T-cell (primary cell): ENCODE measurements around the gene TTBK1. TPM values are rescaled to one million over a fixed set of nuclear protein-coding genes. Genes with fewer than 3 reads are reported as not detected.
A peak's percentile ranks its signal among the peaks of the same experiment; 100 is the strongest.

Experiments used
- ATAC-seq, 4 experiments: fragments of 200-7000 bp in 3 of 4; fragments of 150-1000 bp in 1 of 4; cut with Tn5 transposase; replicated peaks in 1 of 4; 1 replicate in 3 of 4; 2 replicates in 1 of 4; pipeline ENCODE4 v1.10.0; 2021; ENCODE audit warnings: moderate library complexity in 3 of 4, mild to moderate bottlenecking in 2 of 4, moderate number of reproducible peaks in 1 of 4
- CTCF ChIA-PET, 2 donors: fragments of 300-600 bp; sonication (Branson Sonifier 250); formaldehyde crosslinking; loops; one replicate each; lab custom pipeline; 2022; ENCODE audit warnings: antibody characterized with exemption in 2 of 2; lab: Charles Lee
- POLR2A ChIA-PET, 2 donors: fragments of 300-600 bp; sonication (Branson Sonifier 250); formaldehyde crosslinking; loops; one replicate each; lab custom pipeline; 2022; ENCODE audit warnings: antibody characterized with exemption in 2 of 2; lab: Charles Lee
- DNase-seq, 35 experiments: peaks; one replicate each; pipeline versions ENCODE4 v3.0.0 to v3.0.0-alpha.2; 2013 to 2023
- H3K27ac ChIP-seq: one replicate; pipeline ENCODE4 v1.5.1; 2013; ENCODE audit warnings: low read length
- H3K27me3 ChIP-seq, 2 experiments: replicated peaks in 1 of 2; 1 replicate in 1 of 2; 2 replicates in 1 of 2; pipeline versions ENCODE4 v1.6.1 to v1.7.0; 2013; ENCODE audit warnings: low read length in 1 of 2, mixed read lengths in 1 of 2; ENCODE audit not compliant: control insufficient read depth in 2 of 2, insufficient read depth in 2 of 2; ENCODE audit errors: extremely low read depth in 1 of 2
- H3K36me3 ChIP-seq, 2 donors: 1 replicate in 1 of 2; 2 replicates in 1 of 2; pipeline versions ENCODE4 v1.6.1 to v1.7.0; 2013; ENCODE audit warnings: low read length in 1 of 2; ENCODE audit not compliant: control insufficient read depth in 2 of 2, insufficient read depth in 1 of 2; ENCODE audit errors: extremely low read depth in 1 of 2
- H3K4me1 ChIP-seq, 2 experiments: 1 replicate in 1 of 2; 2 replicates in 1 of 2; pipeline versions ENCODE4 v1.6.1 to v1.7.0; 2013; ENCODE audit warnings: low read length in 2 of 2, mixed read lengths in 1 of 2; ENCODE audit not compliant: insufficient read depth in 2 of 2, control insufficient read depth in 1 of 2; ENCODE audit errors: extremely low read depth in 1 of 2
- H3K4me3 ChIP-seq, 2 donors: 1 replicate in 1 of 2; 2 replicates in 1 of 2; pipeline versions ENCODE4 v1.5.1 to v1.7.0; 2013; ENCODE audit warnings: mild to moderate bottlenecking in 2 of 2, low read length in 1 of 2, moderate library complexity in 1 of 2; ENCODE audit not compliant: control insufficient read depth in 1 of 2; ENCODE audit errors: extremely low read depth in 1 of 2
- H3K9me3 ChIP-seq: 2 replicates; pipeline ENCODE4 v1.7.0; 2013
- H3K27ac Mint-ChIP-seq, 2 donors: one replicate each; pipeline ENCODE4 v1.8.0; 2020 to 2021; ENCODE audit warnings: mild to moderate bottlenecking in 2 of 2, mixed read lengths in 2 of 2
- H3K27me3 Mint-ChIP-seq, 2 donors: one replicate each; pipeline ENCODE4 v1.8.0; 2021 to 2022; ENCODE audit warnings: mixed read lengths in 2 of 2
- H3K36me3 Mint-ChIP-seq: one replicate; pipeline ENCODE4 v1.8.0; 2021; ENCODE audit warnings: mixed read lengths
- H3K4me1 Mint-ChIP-seq, 3 donors: one replicate each; pipeline ENCODE4 v1.8.0; 2020 to 2022; ENCODE audit warnings: mixed read lengths in 3 of 3, mild to moderate bottlenecking in 1 of 3
- H3K4me3 Mint-ChIP-seq, 3 donors: one replicate each; pipeline ENCODE4 v1.8.0; 2020 to 2022; ENCODE audit warnings: mild to moderate bottlenecking in 3 of 3, mixed read lengths in 3 of 3, moderate library complexity in 3 of 3
- H3K9me3 Mint-ChIP-seq, 3 donors: one replicate each; pipeline ENCODE4 v1.8.0; 2020 to 2022; ENCODE audit warnings: mixed read lengths in 3 of 3
- WGBS: methylation state at CpG from one replicate; pipeline ENCODE4 v1.1.5; 2013; ENCODE audit warnings: missing lambda C conversion rate; ENCODE audit not compliant: insufficient coverage; 5-methylcytosine and 5-hydroxymethylcytosine counted together
- total RNA-seq, 35 experiments: library from RNA in 6 of 35; stranded (reverse) in 6 of 35; fragments of 120-200 nt in 1 of 35; gene quantifications; one replicate each; pipeline versions ENCODE4 v1.2.1 to v1.2.4 and lab custom pipeline; 2013 to 2026

Gene TTBK1
- total RNA-seq, 5 donors from 2014 or later (not counting 1 experiment from before 2014, with no cell fraction given), result 0.03 to 0.07 TPM; not detected in 3

GRCh38 chr6:43220439-43220951 lies 22.8 kb upstream of the TTBK1 start:
- ChIA-PET CTCF (interaction anchor here in 1 of 2 donors (0.5 to 1.4 kb wide), 2 partner anchors 9 to 106 kb away, joined by 3 to 4 read pairs; partner anchors contain the start of gene DNPH1), POLR2A (interaction anchor here in 1 of 2 donors (0.5 to 0.6 kb wide), 2 partner anchors 41 to 211 kb away, joined by 3 read pairs; no protein-coding TSS in a partner anchor)
- 94% methylated on average over 11 of the region's 16 CpGs for WGBS
- Histone ChIP-seq H3K4me1 (peaks cover 6 to 41% of the 10 kb centered on the region in 2 experiments), H3K27me3 (no peaks in the 10 kb centered on the region), H3K4me3 (no peak overlapping the region), H3K9me3 (no peaks in the 10 kb centered on the region), H3K27ac (no peak overlapping the region), H3K36me3 (peaks cover 9 to 42% of the 10 kb centered on the region in 2 donors)
- Mint-ChIP-seq H3K4me1 (peaks cover 30 to 48% (median 43%) of the 10 kb centered on the region in 3 donors), H3K4me3 (no peak overlapping the region), H3K9me3 (no peaks in the 10 kb centered on the region), H3K27me3 (no peaks in the 10 kb centered on the region), H3K36me3 (peaks cover 31% of the 10 kb centered on the region), H3K27ac (peak overlapping the region in 1 of 2 donors; percentile 66)
- DNase-seq (no peak), ATAC-seq (no peak)

DNA sequence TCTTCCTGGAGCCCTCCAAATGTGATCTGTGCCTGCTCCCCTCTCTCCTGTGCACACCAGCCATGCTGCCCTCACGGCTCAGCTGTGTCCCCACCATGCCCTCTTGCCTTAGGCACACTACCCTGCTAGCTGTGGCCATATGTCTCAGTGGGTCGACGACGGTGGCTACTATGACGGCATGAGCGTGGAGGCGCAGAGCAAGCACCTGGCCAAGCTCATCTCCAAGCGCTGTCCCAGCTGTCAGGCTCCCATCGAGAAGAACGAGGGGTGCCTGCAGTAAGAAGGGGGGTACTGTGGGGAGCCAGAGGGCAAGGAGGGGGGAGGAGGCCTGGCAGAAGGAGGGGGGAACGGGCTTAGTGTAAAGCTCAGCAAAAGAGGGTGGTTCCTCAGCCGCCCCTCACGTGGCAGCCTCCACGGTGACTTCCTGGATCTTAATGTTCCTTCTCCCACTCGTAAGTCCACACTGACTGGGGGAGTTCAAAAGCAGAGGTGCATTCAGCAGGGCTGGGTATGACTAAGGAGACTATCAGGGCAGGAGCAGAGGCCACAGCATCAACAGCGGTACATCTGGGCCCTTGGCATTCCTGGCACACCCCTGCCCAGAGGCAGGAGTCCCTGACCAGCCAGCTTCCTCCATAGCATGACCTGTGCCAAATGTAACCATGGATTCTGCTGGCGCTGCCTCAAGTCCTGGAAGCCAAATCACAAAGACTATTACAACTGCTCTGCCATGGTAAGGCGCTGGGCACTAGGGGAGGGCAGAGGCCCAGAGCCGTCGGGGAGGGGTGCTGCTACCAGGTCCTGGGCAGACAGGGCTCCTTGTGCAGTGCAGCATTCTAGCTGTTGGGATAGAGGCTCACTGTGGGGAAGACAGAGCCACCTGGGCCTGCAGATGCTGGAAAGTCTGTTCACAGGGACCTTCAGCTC lies 22.0 kb upstream of the TTBK1 start:
- H3K9me3 ChIP-seq, result no peaks in the 10 kb centered on the region
- H3K4me3 Mint-ChIP-seq, result no peak overlapping the region
- H3K27ac ChIP-seq, result peak overlapping the region; percentile 24
- H3K4me1 Mint-ChIP-seq, result peaks cover 38 to 56% (median 51%) of the 10 kb centered on the region in 3 donors
- H3K27me3 Mint-ChIP-seq, result no peaks in the 10 kb centered on the region
- no peaks in the 10 kb centered on the region for H3K9me3 Mint-ChIP-seq
- DNase-seq, result no peak
- ATAC-seq, result no peak
- H3K27me3 ChIP-seq, result no peaks in the 10 kb centered on the region
- H3K4me3 ChIP-seq, result no peak overlapping the region
- CTCF ChIA-PET, result interaction anchor here in 1 of 2 donors (0.5 to 1.4 kb wide), 3 partner anchors 8 to 292 kb away, joined by 3 to 4 read pairs (median 3); partner anchors contain the start of genes CNPY3 and DNPH1
- peaks cover 30% of the 10 kb centered on the region for H3K36me3 Mint-ChIP-seq
- H3K36me3 ChIP-seq, result peaks cover 9 to 38% of the 10 kb centered on the region in 2 donors
- H3K27ac Mint-ChIP-seq, result peak overlapping the region; percentile 75 to 83
- WGBS, result 81% methylated on average over 16 of the region's 20 CpGs
- H3K4me1 ChIP-seq, result peaks cover 9 to 49% of the 10 kb centered on the region in 2 experiments
- POLR2A ChIA-PET, result interaction anchor here in 1 of 2 donors (0.5 to 0.9 kb wide), 3 partner anchors 9 to 212 kb away, joined by 3 read pairs; no protein-coding TSS in a partner anchor

DNA sequence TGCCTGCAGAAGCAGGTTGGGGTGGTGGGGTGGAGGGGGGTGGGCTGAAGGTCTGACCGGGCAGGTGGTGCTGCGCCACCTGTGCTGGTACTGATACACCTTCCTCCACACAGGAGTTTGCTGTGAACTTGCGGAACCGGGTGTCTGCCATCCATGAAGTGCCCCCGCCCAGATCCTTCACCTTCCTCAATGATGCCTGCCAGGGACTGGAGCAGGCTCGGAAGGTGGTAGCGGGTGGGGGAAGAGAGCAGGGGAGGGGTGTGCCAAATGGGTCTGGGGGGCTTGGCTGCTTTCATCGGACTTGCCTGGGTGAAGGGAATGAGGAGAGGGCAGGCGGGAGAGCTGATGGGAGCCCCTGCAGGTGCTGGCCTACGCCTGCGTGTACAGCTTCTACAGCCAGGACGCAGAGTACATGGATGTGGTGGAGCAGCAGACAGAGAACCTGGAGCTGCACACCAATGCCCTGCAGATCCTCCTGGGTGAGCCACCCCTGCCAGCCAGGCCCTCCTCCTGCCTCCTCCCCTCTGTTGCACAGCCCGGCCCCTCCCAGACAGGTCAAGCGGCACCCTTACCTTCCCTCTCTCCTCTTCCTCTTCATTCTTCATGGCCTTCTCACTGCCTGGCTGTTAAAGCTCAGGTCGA lies 20.7 kb upstream of the TTBK1 start:
- CTCF ChIA-PET, result no interaction called here
- peaks cover 9 to 50% of the 10 kb centered on the region in 2 experiments for H3K4me1 ChIP-seq
- H3K27ac ChIP-seq, result no peak overlapping the region
- Mint-ChIP-seq H3K27me3 (no peaks in the 10 kb centered on the region), H3K4me3 (peak overlapping the region in 2 of 3 donors; percentile 14 to 20), H3K9me3 (no peaks in the 10 kb centered on the region), H3K4me1 (peaks cover 43 to 66% (median 60%) of the 10 kb centered on the region in 3 donors), H3K27ac (peak overlapping the region; percentile 89 to 93), H3K36me3 (peaks cover 24% of the 10 kb centered on the region)
- 95% methylated on average over 9 of the region's 15 CpGs for WGBS
- H3K4me3 ChIP-seq, result no peak overlapping the region
- H3K36me3 ChIP-seq, result peaks cover 9 to 26% of the 10 kb centered on the region in 2 donors
- POLR2A ChIA-PET, result no interaction called here
- no peak for DNase-seq
- no peaks in the 10 kb centered on the region for H3K27me3 ChIP-seq
- no peak for ATAC-seq
- H3K9me3 ChIP-seq, result no peaks in the 10 kb centered on the region

DNA sequence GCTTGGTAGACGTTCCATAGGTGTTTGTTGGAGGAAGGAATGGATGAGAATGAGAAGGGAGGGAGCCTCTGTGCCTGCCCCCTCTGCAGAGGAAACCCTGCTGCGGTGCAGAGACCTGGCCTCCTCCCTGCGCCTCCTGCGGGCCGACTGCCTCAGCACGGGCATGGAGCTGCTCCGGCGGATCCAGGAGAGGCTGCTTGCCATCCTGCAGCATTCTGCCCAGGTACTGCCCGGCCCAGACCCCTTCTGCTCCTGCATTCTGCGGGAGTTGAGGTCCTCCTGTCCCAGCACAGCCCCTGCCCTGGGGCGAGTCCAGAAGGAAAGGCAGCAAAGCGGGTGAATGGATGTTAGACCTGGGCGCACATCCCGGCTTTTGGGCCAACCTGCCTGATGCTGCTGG lies 20.1 kb upstream of the TTBK1 start:
- H3K36me3 ChIP-seq, result peaks cover 9 to 23% of the 10 kb centered on the region in 2 donors
- ChIA-PET POLR2A (no interaction called here), CTCF (interaction anchor here in 1 of 2 donors (0.5 kb wide), 2 partner anchors 15 to 175 kb away, joined by 3 to 5 read pairs; no protein-coding TSS in a partner anchor)
- no peak overlapping the region for H3K4me3 ChIP-seq
- Mint-ChIP-seq H3K4me3 (peak overlapping the region in 2 of 3 donors; percentile 14 to 20), H3K9me3 (no peaks in the 10 kb centered on the region), H3K27ac (peak overlapping the region; percentile 99), H3K4me1 (peaks cover 50 to 72% (median 65%) of the 10 kb centered on the region in 3 donors), H3K36me3 (peaks cover 21% of the 10 kb centered on the region), H3K27me3 (no peaks in the 10 kb centered on the region)
- H3K27me3 ChIP-seq, result no peaks in the 10 kb centered on the region
- peaks cover 9 to 56% of the 10 kb centered on the region in 2 experiments for H3K4me1 ChIP-seq
- H3K27ac ChIP-seq, result peak overlapping the region; percentile 96
- DNase-seq, result peak in 1 of 35 experiments; percentile 21
- no peak for ATAC-seq
- no peaks in the 10 kb centered on the region for H3K9me3 ChIP-seq
- 94% methylated on average over 13 of the region's 14 CpGs for WGBS

GRCh38 chr6:43226192-43226851 lies 17.0 kb upstream of the TTBK1 start:
- peak overlapping the region; percentile 96 for H3K27ac ChIP-seq
- no peak overlapping the region for H3K4me3 ChIP-seq
- ChIA-PET CTCF (interaction anchor here in 1 of 2 donors (1.0 kb wide), 1 partner anchor 12 kb away, joined by 6 read pairs; no protein-coding TSS in a partner anchor), POLR2A (no interaction called here)
- Mint-ChIP-seq H3K4me3 (peak overlapping the region in 1 of 3 donors; percentile 48), H3K27ac (peak overlapping the region; percentile 99), H3K4me1 (peaks cover 55 to 73% (median 72%) of the 10 kb centered on the region in 3 donors), H3K27me3 (peaks cover 0 to 1% of the 10 kb centered on the region in 2 donors), H3K9me3 (no peaks in the 10 kb centered on the region), H3K36me3 (peaks cover 3% of the 10 kb centered on the region)
- ATAC-seq, result no peak
- H3K4me1 ChIP-seq, result peaks cover 9 to 65% of the 10 kb centered on the region in 2 experiments
- no peaks in the 10 kb centered on the region for H3K9me3 ChIP-seq
- DNase-seq, result no peak
- no peaks in the 10 kb centered on the region for H3K27me3 ChIP-seq
- 90% methylated on average over 6 of the region's 11 CpGs for WGBS
- peaks cover 4 to 5% of the 10 kb centered on the region in 2 donors for H3K36me3 ChIP-seq
